ENCODE data around the gene MYBPC2.

The MYBPC2 gene

DNA sequence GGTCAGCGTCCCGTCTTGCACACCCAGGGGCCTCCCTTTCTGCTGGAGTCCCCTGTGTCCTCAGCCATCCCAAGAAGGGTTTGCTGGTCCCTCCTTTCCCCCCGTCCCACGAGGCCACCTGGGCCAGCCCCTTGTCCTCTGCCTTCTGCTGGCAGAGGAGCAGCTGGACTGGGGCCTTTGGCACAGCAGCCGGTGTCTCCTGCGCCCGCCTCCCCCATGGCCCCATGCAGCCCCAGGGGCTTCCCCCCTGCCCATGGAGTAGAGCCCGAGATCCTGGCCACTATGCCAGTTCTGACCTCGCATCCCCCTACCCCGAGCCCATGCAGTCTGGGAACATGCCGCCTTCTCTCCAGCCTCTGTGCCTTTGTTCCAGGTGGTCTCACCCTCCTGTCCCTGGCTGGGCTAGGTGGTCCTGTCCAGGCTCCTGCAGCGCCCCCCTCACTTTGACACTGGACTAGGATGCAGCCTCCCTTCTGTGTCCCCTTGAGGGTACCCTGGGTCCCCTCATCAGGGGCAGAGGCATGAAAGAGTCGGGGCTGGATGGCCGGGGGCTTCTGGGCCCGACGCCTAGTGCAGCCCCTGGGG is 49.7 kb downstream of the MYBPC2 start:
- DNase-seq = no peak

DNA sequence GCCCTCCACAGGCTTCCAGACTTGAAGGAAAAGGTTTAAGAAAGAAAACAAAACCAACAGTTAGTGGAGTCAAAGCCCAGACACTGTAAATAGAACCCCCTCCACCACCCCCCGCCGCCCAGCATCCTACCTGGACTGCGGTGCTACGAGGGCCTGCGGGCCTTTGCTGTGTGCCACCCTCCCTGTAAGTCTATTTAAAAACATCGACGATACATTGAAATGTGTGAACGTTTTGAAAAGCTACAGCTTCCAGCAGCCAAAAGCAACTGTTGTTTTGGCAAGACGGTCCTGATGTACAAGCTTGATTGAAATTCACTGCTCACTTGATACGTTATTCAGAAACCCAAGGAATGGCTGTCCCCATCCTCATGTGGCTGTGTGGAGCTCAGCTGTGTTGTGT is 50.2 kb downstream of the MYBPC2 start:
- no peak for DNase-seq

DNA sequence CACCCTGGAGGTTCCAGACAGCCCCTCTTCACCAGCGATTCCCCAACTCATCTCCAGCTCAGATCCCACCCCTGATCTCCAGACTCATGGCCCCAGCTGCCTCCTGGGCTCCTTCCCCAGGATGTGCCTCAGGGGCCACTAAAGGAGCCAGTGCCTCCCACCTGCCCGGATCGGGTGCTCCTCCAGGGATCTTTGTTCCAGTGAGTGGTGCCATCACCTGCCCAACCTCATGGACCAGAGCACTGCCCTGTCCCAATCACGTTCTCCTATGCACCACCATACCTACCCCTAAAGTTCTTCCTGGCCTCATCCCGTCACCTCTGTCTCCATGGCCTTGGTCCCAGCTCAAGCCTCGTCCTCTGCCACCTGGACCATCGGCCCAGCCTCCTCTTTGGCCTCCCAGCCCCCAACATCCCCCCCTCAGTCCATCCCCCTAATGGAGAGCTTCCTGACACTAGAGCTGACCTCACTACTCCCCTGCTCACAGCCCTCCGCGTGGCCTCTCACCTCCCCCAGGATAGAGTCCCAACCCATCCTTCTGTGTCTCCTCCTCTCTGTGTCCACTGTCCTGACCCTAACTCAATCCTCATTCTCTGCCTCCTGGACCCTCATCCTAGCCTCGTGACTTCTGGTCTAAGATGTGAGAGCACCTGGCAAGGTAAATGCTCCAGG is 52.7 kb downstream of the MYBPC2 start:
- no peak for DNase-seq

DNA sequence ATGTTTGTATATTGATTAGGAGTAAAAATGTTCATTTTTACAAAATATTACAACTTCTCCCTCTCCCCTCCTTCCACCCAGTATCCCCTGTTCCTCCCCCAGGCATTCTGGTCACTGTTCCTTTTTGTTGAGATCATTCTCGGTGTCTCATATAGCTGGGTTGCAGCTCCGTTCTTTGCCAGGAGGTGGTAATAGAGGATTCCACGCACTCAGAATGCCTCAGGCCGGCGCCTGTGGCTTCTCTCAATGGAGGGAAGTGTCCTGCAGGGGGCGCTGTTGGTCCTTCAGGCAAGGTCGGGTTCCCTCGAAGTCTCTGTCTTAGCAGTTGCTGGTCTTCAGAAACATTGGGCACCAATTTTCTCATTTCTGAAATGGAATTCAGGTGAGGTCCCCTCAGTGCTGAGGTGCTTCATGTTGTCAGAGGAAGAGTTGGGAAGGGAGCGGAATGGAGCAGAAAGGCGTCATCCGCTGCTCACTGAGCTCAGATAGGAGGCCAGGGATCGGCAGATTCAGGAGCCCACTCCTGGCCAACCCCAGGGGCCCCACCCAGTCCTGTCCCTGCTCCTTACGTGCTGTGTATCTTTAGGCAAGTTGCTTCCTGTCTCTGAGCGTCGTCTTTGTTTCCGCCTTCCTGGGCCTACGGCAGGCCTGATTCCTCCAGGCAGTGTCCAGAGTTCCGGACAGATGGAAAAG is 54.3 kb downstream of the MYBPC2 start:
- DNase-seq = peak; percentile 61 to 72

DNA sequence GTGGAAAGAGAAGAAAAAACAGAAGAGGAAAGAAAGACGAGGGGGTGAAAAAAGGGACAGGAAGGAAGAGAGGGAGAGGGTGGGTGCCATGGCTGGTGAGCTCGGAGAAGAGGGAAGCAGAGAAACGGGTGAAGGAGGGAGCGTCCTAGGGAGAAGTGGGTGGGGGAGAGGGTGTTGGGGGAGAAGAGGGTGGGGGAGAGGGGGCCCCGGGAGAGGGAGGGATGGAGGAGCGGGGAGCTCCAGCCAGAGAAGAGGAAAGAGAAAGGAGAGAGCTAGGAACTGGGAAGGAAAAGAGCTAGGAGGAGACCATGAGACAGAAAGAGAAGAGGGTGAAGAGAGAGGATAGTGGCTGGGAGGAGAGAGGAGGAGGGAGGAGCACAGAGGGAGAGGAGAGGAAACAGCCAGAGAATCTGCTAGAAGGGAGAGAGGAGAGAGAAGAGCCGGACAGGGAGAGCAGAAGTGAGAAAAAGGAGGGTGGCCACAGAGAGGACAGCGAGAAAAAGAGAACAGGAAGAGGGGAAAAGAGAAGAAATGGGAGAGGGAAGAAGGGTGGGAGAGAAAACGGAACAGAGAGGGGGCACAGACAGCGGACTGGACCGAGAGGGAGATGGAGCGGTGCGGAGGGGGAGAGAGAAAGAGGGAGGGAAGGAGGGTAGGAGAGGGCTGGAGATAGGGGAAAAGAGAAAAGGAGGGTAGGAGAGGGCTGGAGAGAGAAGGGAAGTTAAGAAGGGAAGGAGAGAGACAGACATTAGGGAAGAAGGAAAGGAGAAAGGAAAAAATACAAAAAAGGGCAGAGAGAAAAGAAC is 55.9 kb downstream of the MYBPC2 start:
- no peak for DNase-seq

DNA sequence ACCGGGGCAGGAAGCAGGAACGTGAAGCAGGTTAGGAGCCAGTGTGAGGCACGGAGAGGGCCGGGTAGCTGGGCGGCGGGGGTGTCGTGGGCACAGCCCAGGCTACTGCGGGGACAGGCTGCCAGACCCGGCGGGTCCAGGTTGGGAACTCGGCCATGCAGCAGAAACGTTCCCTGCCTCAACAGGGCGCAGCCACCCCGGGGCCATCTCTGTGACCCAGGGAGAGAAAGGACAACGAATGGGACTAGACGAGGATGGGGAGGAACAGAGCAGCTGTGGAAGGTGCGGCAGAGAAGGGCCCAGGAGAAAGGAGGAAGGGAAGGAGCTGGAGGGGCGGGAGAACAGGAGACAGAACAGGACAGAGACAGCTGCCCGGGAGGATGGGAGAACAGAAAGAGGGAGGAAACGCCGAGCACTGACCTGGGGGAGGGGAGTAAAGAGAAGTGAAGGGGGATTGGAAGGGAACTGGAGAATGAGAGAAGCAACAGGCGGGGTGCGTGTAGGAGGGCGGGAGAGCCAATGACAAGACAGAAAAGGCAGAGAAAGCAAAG is 56.8 kb downstream of the MYBPC2 start:
- no peak for DNase-seq

DNA sequence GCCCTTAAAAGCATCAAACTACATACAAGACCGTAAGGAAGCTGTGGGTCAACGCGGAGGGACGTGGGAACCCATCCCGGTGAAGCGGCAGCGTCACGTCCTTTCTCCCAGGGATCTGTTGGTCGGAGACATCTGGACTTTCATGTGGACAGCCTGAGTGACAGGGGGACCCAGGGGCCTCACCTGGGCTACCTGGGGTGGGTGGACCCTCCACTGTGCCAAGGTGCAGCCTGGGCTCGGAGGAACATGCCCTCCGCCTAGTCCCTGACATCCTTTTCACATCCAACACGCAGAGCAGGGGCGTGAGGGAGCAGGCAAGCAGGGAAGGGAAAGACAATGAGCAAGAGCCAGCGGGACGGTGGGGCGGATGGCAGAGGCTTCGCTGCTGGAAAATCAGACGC is 57.7 kb downstream of the MYBPC2 start:
- DNase-seq = no peak

DNA sequence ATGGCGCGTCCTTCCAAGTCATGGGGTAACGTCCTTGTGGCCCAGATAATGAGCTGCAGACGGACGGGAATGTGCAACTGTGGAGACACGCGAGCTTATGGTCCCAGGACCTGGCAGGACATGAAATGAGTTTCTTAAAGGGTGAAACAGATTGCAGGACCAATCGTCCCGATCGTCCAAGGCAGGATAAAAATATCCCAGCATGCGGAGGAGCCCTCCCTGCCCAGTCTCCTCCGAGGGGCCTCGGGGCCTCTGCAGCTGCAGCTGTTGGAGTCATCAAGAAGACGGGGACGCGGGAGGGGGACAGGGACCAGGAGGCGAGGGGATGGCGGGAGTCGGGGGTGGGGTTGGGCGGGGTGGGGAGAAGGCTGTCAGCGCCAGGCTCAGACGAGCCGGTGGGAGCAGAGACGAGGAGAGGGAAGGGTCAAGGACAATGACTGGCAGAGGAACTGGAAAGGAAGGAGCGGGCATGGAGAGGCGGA is 58.3 kb downstream of the MYBPC2 start:
- DNase-seq = no peak

DNA sequence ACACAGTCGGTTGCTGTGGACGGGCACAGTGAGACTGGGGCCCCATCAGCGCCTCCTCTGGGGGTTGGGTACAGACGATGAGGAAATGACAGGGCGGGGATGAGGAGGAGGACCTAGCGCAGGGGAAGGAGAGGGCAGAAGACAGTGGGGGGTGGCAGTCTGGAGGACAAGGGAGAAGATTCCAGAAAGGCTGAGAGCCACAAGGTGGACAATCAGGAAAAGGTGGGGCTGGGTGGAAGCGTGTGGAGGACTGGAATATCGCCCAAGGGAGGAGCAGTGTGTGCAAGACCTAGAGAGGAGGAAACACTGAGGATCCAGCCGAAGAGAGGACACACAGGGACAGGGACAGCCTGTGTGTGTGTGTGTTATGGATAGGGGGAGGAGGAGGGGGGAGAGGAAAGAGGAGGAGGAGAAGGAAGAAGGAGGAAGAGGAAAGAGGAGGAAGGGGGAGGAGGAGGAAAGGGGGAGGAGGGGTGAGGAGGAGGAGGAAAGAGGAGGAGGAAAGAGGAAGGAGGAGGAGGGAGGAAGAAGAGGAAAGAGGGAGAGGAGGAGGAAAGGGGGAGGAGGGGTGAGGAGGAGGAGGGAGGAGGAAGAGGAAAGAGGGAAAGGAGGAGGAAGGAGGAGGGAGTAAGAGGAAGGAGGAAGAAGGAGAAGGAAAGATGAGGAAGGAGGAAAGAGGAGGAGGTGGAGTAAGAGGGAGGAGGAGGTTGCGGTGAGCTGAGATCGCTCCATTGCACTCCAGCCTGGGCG is 59.8 kb downstream of the MYBPC2 start:
- no peak for DNase-seq

DNA sequence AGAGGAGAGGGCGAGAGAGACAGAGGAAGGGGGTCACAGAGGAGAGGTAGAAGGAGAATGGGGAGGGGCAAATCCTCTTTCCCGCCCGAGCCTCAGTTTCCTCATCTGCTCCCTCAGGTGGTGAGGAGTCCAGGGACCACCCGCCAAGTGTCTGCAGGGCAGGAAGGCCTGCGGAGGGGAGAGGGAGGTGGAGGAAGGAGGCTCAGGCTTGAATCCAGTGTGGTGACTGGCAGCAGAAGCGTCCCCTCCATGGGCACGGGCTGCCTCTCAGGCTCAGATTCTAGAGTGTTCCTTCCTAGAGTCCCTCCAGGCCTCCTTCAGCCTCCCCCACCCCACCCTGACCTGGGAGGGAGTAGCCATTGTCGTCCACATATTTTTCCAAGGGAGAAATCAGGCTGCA is 60.5 kb downstream of the MYBPC2 start:
- no peak for DNase-seq

DNA sequence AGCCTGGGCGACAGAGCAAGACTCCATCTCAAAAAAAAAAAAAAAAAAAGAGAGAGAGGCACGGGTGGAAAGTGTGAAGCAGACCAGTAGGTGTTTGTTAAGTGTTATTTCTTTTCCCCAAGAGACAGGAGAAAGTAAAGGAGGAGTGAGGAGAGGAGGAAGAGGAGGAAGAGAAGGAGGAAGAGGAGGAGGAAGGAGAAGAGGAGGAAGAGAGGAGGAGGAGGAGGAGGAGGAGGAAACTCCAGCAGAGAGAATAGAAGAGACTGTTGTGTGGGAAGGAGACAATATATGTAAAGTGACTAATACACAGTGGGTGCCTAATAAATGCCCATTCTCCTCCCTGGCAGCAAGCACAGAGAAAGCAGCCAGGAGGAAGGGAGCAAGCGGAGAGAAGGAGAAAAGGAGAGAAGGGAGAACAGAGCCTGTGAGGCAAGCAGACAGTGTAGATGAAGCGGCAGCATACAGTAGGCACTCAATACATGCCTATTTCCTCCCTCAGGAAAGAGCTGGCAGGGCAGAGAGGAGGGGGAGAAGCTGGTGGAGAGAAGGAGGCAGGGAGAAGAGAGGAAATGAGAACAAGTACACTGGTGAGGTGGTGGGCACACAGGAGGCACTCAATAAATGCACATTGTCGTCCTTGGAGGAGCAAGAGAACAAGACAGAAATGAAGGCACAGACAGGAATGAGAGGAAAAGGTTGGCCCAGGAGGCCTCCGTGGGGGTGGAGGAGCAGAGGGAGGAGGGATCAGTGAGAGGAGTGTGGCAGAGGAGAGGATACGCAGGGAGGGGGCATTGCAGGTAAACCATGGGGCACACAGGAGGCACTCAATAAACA is 61.7 kb downstream of the MYBPC2 start:
- no peak for DNase-seq

DNA sequence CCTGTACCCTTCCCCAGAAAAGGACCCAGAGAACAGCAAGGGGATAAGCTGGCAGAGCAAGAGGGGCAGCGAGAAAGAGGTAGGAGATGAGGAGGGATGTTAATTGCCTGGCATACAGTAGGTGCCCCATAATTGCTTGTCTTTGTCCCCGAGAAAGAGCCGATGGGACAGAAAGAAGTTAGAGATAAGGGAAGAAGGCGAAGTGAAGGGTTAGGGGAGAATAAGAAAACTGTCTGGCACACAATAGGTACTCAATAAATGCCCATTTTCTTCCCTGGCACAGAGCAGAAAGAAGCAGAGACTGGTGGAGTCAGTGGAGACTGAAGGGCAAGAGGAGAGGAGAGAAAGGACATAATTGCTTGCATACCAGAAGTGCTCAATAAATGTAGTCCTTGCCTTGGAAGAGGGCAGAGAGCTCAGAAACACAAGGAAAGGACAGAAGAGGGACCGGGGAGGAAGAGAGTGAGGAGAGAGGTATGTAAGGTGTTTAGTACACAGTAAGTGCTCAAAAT is 62.4 kb downstream of the MYBPC2 start:
- DNase-seq = no peak

DNA sequence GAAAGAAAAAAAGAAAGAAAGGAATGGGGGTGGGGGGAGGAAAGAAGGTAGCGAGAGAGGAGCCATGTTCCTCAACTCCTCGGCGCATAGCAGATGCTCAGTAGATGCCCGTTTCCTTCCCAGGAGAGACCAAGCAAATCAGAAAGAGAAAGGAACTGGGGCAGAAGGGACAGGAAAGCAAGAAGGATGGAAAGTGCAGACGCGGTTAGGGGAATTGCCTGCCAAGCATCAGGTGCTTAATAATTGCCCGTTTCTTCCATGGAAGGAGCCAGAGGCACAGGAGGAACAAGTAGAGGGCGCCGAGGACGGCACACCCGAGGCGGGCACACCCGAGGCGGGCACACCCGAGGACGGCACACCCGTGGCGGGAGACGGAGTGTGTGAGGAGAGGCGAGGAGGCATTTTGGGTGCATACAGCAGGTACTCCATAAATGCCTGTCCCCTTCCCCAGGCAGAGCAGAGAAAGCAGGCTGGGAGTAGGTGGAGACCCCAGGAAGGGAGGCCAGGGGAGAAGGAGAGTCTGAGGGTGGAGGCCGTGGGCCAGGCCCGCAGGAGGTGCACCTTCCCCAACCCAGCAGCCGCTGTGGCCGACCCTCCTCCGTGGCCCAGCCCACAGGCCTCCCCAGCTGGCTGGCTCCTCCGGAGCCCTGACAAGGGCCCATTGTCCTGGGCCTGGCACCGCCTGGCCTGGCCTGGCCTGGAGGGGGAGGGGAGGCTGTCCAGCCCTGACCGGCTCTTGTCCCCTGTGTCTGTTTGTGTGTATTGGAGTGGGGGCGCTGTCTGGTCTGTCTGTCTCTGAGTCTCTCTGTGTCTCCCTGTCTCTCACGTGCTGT is 63.7 kb downstream of the MYBPC2 start:
- no peak for DNase-seq

DNA sequence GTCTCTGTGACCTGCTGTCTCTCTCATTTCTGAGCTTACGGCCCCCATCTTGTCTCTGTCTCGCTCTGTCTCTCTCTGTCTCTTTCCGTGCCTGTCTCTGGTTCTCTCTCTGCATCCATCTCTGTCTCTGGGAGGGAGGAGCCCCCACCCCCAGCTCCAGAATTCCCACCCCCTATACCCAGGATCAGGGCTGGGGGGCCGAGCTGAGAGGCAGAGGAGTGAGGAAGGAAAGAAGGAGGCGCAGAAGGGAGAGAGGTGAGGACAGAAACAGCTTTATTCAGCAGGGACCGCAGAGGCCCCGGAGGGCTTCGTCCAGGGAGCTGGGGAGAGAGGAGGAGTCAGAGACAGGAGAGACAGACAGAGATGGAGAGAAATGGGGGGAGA is 64.3 kb downstream of the MYBPC2 start:
- DNase-seq = no peak

DNA sequence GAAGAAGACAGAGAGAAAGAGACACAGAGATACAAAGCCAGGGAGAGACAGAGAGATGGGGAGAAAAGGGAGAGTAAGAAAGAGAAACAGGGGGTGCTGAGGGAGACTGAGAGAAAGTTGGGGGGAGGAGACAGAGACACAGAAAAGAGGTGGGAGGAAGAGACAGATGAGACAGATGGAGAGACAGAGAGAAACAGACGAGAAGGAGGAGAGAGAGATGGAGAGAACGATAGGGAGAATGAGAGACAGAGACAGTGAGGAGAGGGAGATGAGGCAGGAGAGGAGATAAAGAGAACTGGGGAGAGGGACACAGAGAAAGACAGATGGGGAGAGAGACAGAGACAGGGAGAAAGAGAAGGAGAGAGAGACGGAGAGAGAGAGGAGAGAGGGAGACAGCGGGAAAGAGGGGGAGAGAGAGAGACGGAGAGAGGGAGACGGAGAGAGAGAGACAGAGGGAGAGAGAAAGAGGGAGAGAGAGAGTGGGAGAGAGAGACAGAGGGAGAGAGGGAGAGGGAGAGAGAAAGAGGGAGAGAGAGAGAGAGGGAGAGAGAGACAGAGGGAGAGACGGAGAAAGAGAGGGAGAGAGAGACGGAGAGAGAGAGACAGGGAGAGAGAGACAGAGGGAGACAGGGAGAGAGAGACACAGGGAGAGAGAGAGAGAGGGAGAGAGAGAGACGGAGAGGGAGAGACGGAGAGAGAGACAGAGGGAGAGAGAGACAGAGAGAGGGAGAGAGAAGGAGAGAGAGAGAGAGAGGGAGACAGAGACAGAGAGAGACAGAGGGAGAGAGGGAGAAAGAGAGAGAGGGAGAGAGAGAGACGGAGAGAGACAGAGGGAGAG is 65.7 kb downstream of the MYBPC2 start:
- DNase-seq = no peak

DNA sequence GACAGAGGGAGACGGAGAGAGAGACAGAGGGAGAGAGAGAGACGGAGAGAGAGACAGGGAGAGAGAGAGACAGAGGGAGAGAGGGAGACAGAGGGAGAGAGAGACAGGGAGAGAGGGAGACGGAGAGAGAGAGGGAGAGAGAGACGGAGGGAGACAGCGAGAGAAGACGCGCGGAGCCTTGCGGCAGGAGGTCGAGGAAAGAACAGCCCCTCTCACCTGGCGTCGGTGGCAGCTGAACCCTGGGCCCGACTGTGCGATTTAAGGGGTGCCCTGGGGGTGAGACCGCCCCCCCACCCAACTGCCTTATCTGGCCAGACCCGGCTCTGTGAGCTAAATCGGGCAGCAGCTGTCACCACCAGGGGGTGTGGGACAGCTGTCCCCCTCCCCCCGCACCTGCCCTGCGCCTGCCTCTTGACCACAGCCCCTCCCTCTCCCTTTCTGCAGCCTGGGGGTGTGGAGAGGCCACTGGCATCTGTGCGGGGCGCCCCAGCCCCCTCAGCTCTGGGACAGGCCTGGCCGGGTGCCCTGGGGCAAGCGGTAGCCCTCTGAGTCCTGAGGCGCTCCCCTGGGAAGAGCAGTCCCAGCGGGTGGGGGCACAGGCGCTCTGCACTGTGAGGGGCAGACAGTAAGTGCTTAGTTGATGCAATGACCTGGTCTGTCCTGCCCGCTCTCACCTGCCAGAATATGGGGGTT is 67.5 kb downstream of the MYBPC2 start:
- peak; percentile 27 to 58 for DNase-seq

DNA sequence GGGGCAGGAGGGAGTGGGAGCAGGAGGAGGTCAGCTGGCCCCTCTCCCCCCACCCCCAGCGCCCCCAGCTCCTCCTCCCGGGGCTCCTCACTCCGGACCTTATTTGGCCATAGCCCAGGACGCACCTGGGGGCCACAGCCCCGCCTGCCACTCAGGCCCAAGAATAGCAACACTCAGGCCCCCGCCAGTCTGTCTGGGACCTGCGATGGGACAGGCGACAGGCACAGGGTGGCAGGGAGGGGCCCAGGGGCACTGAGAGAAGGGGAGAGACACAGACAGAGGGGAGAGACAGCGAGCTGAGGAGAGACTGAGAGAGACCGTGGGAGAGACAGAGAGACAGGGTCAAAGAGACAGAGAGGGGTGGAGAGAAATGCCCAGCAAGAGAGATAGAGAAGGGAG is 68.1 kb downstream of the MYBPC2 start:
- DNase-seq = no peak

DNA sequence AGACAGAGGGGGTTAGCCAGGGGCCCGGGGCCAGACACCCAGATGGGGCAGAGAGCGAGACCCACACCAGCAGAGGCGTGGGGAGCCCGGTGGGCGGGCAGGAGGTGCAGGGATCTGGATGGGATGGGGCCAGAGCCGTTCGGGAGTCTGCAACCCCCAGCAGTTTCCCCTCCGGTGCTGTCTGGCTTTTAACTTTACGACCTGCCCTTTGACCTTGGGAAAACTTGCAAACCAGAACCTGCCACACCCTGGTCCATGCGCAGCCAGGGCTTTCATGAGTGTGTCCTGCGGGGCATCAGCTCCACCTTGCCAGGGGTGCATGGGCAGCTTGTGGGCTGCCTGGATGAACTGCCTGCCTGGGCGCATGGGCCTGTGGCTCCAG is 68.5 kb downstream of the MYBPC2 start:
- DNase-seq = no peak
